ENCODE measurements around the gene BEGAIN. TPM values are rescaled to one million over a fixed set of nuclear protein-coding genes. Genes with fewer than 3 reads are reported as not detected.
A peak's percentile ranks its signal among the peaks of the same experiment; 100 is the strongest.

Gene BEGAIN
- total RNA-seq, 4 donors from 2014 or later, result 2.6 to 16.5 (median 4.4) TPM; not detected in 1

DNA sequence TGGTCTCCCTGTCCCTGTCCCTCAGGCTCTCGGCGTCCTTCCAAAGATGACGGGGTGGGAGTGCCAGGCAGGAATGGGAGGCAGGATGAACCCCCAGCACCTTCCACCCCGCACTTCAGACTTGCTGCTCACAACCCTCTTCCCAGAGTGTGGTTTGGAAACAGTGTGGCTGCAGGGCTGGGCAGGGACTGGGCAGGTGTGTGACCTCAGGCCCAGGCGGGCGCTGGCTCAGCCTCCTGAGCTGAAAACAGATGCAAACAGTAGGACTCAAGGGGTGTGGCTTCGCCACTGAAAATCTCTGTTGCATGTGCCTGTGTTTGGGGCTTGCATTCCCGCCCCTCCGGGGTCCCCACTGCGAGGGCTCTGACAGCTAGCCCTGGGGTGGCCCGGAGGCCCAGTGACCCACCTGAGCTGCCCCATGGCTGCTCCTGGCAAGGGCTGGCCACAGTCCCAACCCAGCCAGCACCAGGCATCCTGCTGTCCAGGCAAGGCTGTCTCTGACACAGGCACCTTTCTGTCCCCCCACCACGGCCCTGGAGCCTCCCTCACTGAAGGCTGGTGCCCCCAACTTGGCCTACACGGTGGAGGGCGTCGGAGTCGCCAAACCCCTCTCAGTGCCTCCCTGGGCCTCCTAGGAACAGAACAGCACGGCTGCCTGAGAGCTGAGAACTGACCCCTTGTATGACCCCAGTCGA, 46.1 kb downstream of the BEGAIN start:
- no peak overlapping the region for H3K4me3 ChIP-seq
- H3K9me3 ChIP-seq, result no peaks in the 10 kb centered on the region
- no peak for TF ChIP-seq POLR2A (IDR thresholded peaks at IDR 0.05)
- TF ChIP-seq, protein P1, sequence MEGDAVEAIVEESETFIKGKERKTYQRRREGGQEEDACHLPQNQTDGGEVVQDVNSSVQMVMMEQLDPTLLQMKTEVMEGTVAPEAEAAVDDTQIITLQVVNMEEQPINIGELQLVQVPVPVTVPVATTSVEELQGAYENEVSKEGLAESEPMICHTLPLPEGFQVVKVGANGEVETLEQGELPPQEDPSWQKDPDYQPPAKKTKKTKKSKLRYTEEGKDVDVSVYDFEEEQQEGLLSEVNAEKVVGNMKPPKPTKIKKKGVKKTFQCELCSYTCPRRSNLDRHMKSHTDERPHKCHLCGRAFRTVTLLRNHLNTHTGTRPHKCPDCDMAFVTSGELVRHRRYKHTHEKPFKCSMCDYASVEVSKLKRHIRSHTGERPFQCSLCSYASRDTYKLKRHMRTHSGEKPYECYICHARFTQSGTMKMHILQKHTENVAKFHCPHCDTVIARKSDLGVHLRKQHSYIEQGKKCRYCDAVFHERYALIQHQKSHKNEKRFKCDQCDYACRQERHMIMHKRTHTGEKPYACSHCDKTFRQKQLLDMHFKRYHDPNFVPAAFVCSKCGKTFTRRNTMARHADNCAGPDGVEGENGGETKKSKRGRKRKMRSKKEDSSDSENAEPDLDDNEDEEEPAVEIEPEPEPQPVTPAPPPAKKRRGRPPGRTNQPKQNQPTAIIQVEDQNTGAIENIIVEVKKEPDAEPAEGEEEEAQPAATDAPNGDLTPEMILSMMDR (IDR thresholded peaks at IDR 0.05), result no peak
- H3K27ac ChIP-seq, result no peak overlapping the region
- H3K27me3 ChIP-seq, result no peaks in the 10 kb centered on the region
- no peak for DNase-seq
- intact Hi-C loops (cut with DNase I; ENCODE audit: low total_unique reads), result no loop called here
- H3K36me3 ChIP-seq, result no peaks in the 10 kb centered on the region
- no peaks in the 10 kb centered on the region for H3K4me1 ChIP-seq

DNA sequence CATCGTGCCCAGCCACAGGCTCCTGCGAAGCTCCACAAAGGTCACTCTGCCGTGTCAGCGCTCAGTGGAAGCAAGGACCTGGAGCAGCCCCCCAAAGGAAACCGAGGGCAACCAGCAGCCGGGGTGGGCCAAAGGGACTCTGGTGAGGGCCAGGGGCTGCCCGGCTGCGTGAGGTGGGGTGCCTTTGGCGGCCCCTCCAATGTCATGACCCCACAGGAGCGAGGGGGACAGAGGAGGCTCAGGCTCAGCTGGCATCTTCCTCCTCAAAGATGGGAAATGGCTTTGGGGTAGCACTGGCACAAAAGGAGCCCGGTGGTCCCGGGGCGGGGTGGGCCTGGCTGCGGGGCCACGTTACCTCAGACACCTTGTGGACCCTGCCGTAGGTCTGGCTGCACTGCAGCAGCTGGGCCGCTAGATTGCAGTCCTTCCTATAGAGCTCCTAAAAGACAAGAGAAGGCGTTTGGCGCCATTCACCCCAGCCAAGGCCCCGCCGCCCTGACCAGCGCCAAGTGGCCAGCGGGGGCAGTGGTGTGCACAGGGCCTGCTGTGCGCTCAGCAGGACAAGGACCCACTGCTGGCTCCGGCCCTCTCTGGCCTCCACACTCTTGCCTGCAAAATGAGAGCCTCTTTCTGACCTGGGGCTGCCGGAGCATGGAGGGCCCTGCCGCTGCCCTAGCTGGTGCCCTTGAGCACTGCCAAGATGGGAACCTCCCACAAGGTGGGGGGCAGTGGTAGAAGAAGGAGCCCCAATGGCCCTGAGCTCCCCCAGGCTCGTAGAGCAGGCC, 46.9 kb downstream of the BEGAIN start:
- Histone ChIP-seq H3K36me3 (no peaks in the 10 kb centered on the region), H3K27me3 (no peaks in the 10 kb centered on the region), H3K4me1 (no peaks in the 10 kb centered on the region), H3K4me3 (no peak overlapping the region), H3K27ac (no peak overlapping the region), H3K9me3 (no peaks in the 10 kb centered on the region)
- peak; percentile 11 to 17 for DNase-seq
- intact Hi-C loops (cut with DNase I; ENCODE audit: low total_unique reads), result no loop called here
- TF ChIP-seq, protein P1 (IDR thresholded peaks at IDR 0.05), result no peak
- TF ChIP-seq POLR2A (IDR thresholded peaks at IDR 0.05), result no peak

DNA sequence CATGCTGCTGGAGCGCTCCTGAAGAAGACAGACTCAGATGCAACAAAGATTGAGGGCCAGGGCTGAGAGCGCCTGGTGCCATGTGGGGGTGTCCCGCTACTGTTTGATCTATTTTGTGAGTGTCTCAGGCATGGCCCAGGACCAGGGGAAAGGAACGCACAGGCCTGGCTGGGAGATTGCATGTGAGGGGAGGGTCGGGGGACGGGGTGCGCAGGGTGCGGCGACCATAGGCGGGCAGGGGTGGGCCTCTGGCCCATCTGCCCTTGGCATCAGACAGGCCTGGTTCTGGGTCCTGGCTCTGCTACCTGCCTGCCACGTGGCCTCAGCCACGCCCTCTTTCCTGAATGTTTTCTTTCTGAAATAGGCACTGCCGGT, 47.5 kb downstream of the BEGAIN start:
- intact Hi-C loops (cut with DNase I; ENCODE audit: low total_unique reads), result no loop called here
- DNase-seq, result peak in 1 of 2 donors; percentile 10
- H3K4me1 ChIP-seq, result no peaks in the 10 kb centered on the region

DNA sequence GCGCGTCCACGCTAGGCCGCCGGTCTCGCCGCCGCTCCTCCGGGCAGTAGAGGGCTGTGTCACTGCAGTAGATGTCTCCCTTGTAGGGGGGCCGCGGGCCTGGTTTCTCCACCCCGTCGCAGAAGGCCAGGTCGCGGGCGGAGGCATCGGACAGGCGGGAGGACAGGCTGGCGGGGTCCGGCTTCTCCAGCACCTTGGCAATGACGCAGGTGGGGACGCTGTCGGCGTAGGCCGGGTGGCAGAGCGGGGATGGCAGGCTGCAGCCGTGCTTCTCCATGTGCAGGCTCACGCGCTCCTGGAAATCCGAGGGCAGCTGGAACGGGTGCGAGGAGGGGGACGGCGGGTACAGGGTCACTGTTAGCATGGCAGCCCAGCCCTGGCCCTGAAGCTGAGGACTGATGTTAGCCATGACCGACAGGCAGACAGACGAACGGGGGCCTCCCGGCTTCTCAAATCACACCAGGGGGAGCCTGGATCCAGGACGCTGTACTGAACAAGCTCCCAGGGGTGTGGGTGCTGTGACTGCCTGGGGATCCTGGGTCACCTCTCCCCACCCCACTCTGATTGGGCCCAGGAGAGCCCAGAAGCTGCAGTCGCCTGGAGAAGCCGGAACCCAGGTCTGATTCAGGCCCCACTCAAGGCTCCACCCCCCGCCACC, 48.1 kb downstream of the BEGAIN start:
- H3K36me3 ChIP-seq, result no peaks in the 10 kb centered on the region
- TF ChIP-seq POLR2A (IDR thresholded peaks at IDR 0.05), result no peak
- TF ChIP-seq, protein P1 (IDR thresholded peaks at IDR 0.05), result no peak
- H3K27ac ChIP-seq, result no peak overlapping the region
- H3K9me3 ChIP-seq, result no peaks in the 10 kb centered on the region
- peak in 1 of 2 donors; percentile 16 for DNase-seq
- H3K27me3 ChIP-seq, result no peaks in the 10 kb centered on the region
- no peaks in the 10 kb centered on the region for H3K4me1 ChIP-seq
- no peak overlapping the region for H3K4me3 ChIP-seq
- intact Hi-C loops (cut with DNase I; ENCODE audit: low total_unique reads), result no loop called here

More for the DNA sequence above, 47.5 kb downstream of the BEGAIN start:
- no peak overlapping the region for H3K4me3 ChIP-seq
- H3K27me3 ChIP-seq, result no peaks in the 10 kb centered on the region
- no peaks in the 10 kb centered on the region for H3K9me3 ChIP-seq
- H3K36me3 ChIP-seq, result no peaks in the 10 kb centered on the region
- TF ChIP-seq, protein P1 (IDR thresholded peaks at IDR 0.05), result no peak
- TF ChIP-seq POLR2A (IDR thresholded peaks at IDR 0.05), result no peak
- no peak overlapping the region for H3K27ac ChIP-seq
